Transverse colon (tissue), 4 donors: Measurements from ENCODE around the gene EML6.

Source experiments
- CTCF ChIP-seq, 5 experiments: fragments of 200-600 bp in 3 of 5; fragments of 450-650 bp in 2 of 5; sonication (generic) in 3 of 5; IDR thresholded peaks; 1 replicate in 2 of 5; 2 replicates in 3 of 5; pipeline ENCODE4 v1.5.1; 2016 to 2017; ENCODE audit warnings: antibody characterized with exemption in 5 of 5, inconsistent platforms in 3 of 5, mild to moderate bottlenecking in 2 of 5, moderate library complexity in 1 of 5
- POLR2A ChIP-seq: fragments of 450-650 bp; IDR thresholded peaks from one replicate; pipeline ENCODE4 v1.6.1; 2016; ENCODE audit warnings: antibody characterized with exemption, mild to moderate bottlenecking, moderate library complexity
- POLR2AphosphoS5 ChIP-seq, 3 donors: sonication (generic); formaldehyde crosslinking; IDR thresholded peaks; one replicate each; pipeline ENCODE4 v1.6.1; 2016; ENCODE audit warnings: antibody characterized with exemption in 3 of 3

- TF ChIP-seq CTCF (IDR thresholded peaks at IDR 0.05), result no peak
- no peak for TF ChIP-seq POLR2AphosphoS5 (IDR thresholded peaks at IDR 0.05)
- TF ChIP-seq POLR2A, result no peak
Observed at GRCh38 chr2:54675281-54675680, 48.2 kb upstream of the EML6 start.
